GM21367 (cell line): Measurements from ENCODE around the gene EPB41.

Source experiments
- ATAC-seq: cut with Tn5 transposase; IDR thresholded peaks from one replicate; pipeline ENCODE4 v1.9.1; 2021; ENCODE audit not compliant: unreplicated experiment

The EPB41 gene

GRCh38 chr1:28890836-28891235 lies 23.5 kb upstream of the EPB41 start:
- no peak for ATAC-seq

- ATAC-seq = no peak
Observed at GRCh38 chr1:28891256-28891655, 23.1 kb upstream of the EPB41 start.

- ATAC-seq = no peak
Observed at GRCh38 chr1:28893403-28894102, 20.8 kb upstream of the EPB41 start.

GRCh38 chr1:28894785-28895184 lies 19.6 kb upstream of the EPB41 start:
- ATAC-seq = no peak

GRCh38 chr1:28895896-28896608 lies 18.3 kb upstream of the EPB41 start:
- ATAC-seq = no peak

GRCh38 chr1:28896609-28896986 lies 17.8 kb upstream of the EPB41 start:
- ATAC-seq = no peak

- ATAC-seq = no peak
Observed at GRCh38 chr1:28897789-28898188, 16.6 kb upstream of the EPB41 start.

GRCh38 chr1:28898405-28898881 lies 15.9 kb upstream of the EPB41 start:
- ATAC-seq = no peak

GRCh38 chr1:28899267-28899666 lies 15.1 kb upstream of the EPB41 start:
- no peak for ATAC-seq

GRCh38 chr1:28900562-28900961 lies 13.8 kb upstream of the EPB41 start:
- ATAC-seq = no peak

- no peak for ATAC-seq
Observed at GRCh38 chr1:28902738-28903137, 11.6 kb upstream of the EPB41 start.

GRCh38 chr1:28905921-28906666 lies 8.3 kb upstream of the EPB41 start:
- no peak for ATAC-seq

- ATAC-seq = no peak
Observed at GRCh38 chr1:28909198-28909597, 5.2 kb upstream of the EPB41 start.

- ATAC-seq = no peak
Observed at GRCh38 chr1:28910379-28911115, 3.8 kb upstream of the EPB41 start.

- ATAC-seq = no peak
Observed at GRCh38 chr1:28913786-28914227, 562 bp upstream of the EPB41 start.

GRCh38 chr1:28915031-28915895 lies 894 bp downstream of the EPB41 start:
- ATAC-seq = peak; percentile 13

- ATAC-seq = no peak
Observed at GRCh38 chr1:28917757-28918118, 3.4 kb downstream of the EPB41 start.

GRCh38 chr1:28921286-28921869 lies 7.0 kb downstream of the EPB41 start:
- ATAC-seq = no peak

GRCh38 chr1:28925350-28925891 lies 11.1 kb downstream of the EPB41 start:
- no peak for ATAC-seq
